A549 (cell line): Measurements from ENCODE around the gene ANHX. TPM values are rescaled to one million over a fixed set of nuclear protein-coding genes. Genes with fewer than 3 reads are reported as not detected.

ENCODE experiments used
- ATAC-seq, 2 experiments: fragments of 200-7000 bp in 1 of 2; fragments of >200 bp in 1 of 2; cut with Nextera tagmentation in 1 of 2; cut with Tn5 transposase in 1 of 2; 3 replicates each; pipeline versions ENCODE4 v1.8.0 to v1.9.1; 2018 to 2020; ENCODE audit warnings: mild to moderate bottlenecking in 1 of 2, moderate library complexity in 1 of 2
- CTCF ChIA-PET: fragments of 300-600 bp; sonication (Branson Sonifier 250); formaldehyde crosslinking; extraction: SDS; loops from one replicate; lab custom pipeline; 2021; ENCODE audit warnings: antibody characterized with exemption, inconsistent platforms; lab: Yijun Ruan, JAX
- POLR2A ChIA-PET: fragments of 350-600 bp; formaldehyde crosslinking; extraction: SDS; loops from one replicate; lab custom pipeline; 2021; ENCODE audit warnings: antibody characterized with exemption, inconsistent platforms; lab: Yijun Ruan, JAX
- DNase-seq, 2 experiments: peaks; one replicate each; pipeline versions ENCODE4 v3.0.0 to v3.0.0-alpha.2; 2011 to 2016; ENCODE audit warnings: low read depth in 1 of 2, low spot score in 1 of 2
- FAIRE-seq: peaks from 2 replicates; lab custom pipeline; 2011; peaks lifted over from hg19 to GRCh38; lab: Jason Lieb, UNC
- H3K27ac ChIP-seq, 2 experiments: fragments of >200 bp; sonication (Bioruptor Twin); formaldehyde crosslinking; 3 replicates each; pipeline ENCODE4 v1.5.1; 2016 to 2017
- H3K4me1 ChIP-seq: fragments of >200 bp; sonication (Bioruptor Twin); formaldehyde crosslinking; 3 replicates; pipeline ENCODE4 v1.6.1; 2016
- H3K4me2 ChIP-seq: fragments of >200 bp; sonication (Bioruptor Twin); formaldehyde crosslinking; 3 replicates; pipeline ENCODE4 v1.6.1; 2016
- H3K4me3 ChIP-seq: fragments of >200 bp; sonication (Bioruptor Twin); formaldehyde crosslinking; 3 replicates; pipeline ENCODE4 v1.5.1; 2016
- H3K9me3 ChIP-seq: fragments of >200 bp; sonication (Bioruptor Twin); formaldehyde crosslinking; 3 replicates; pipeline ENCODE4 v1.6.1; 2016
- FOXS1 ChIP-seq: fragments of 250-450 bp; sonication (Bioruptor Pico); IDR thresholded peaks from 2 replicates; pipeline ENCODE4 v1.5.0; 2020; ENCODE audit warnings: mild to moderate bottlenecking, moderate library complexity
- GATA3 ChIP-seq: IDR thresholded peaks from 2 replicates; pipeline ENCODE4 v1.6.1; 2012; ENCODE audit warnings: borderline replicate concordance
- JUN ChIP-seq, 2 experiments: fragments of >200 bp; sonication (Bioruptor Twin); formaldehyde crosslinking; IDR thresholded peaks; 2 replicates in 1 of 2; 3 replicates in 1 of 2; pipeline ENCODE4 v1.6.1; 2016 to 2017
- JUNB ChIP-seq: fragments of >200 bp; sonication (Bioruptor Twin); formaldehyde crosslinking; IDR thresholded peaks from 2 replicates; pipeline ENCODE4 v1.6.1; 2016
- KDM1A ChIP-seq: fragments of 200-600 bp; sonication (generic); IDR thresholded peaks from 2 replicates; pipeline ENCODE4 v1.6.1; 2016; ENCODE audit warnings: low read depth, mild to moderate bottlenecking
- POLR2A ChIP-seq: IDR thresholded peaks from 2 replicates; pipeline ENCODE4 v1.6.1; 2012; ENCODE audit warnings: mild to moderate bottlenecking, low read length
- RARB ChIP-seq: fragments of 250-450 bp; sonication (Bioruptor Pico); IDR thresholded peaks from 2 replicates; pipeline ENCODE4 v1.8.0; 2021; ENCODE audit warnings: mild to moderate bottlenecking, moderate library complexity
- RCOR1 ChIP-seq: fragments of 150-350 bp; IDR thresholded peaks from 2 replicates; pipeline ENCODE4 v1.6.1; 2014; ENCODE audit warnings: antibody characterized with exemption, low read length, low read depth
- RFX5 ChIP-seq: fragments of 450-650 bp; IDR thresholded peaks from 2 replicates; pipeline ENCODE4 v1.7.1; 2014; ENCODE audit warnings: antibody characterized with exemption, mild to moderate bottlenecking, moderate library complexity
- WGBS: methylation state at CpG from one replicate; pipeline ENCODE4 v1.1.6; 2017; ENCODE audit errors: missing lambda C conversion rate; 5-methylcytosine and 5-hydroxymethylcytosine counted together
- polyA plus RNA-seq, 4 experiments: library from polyadenylated mRNA; depleted of rRNA in 3 of 4; stranded (reverse); fragments of >200 nt; fragmentation: RNase III in 1 of 4; extraction: RNeasy Plus Mini Kit Qiagen cat#74134 plus additional on column Dnase treatment in 1 of 4; gene quantifications; 2 replicates in 3 of 4; 3 replicates in 1 of 4; pipeline ENCODE4 v1.2.3, GENCODE V29; 2011 to 2017
- TF ChIP-seq, protein P1 (sequence below): IDR thresholded peaks from 2 replicates; pipeline ENCODE4 v1.6.1; 2012
- TF ChIP-seq, protein P2 (sequence below): fragments of 250-450 bp; sonication (Bioruptor Pico); IDR thresholded peaks from 2 replicates; pipeline ENCODE4 v1.5.0; 2021; ENCODE audit warnings: mild to moderate bottlenecking, moderate library complexity, borderline replicate concordance
- TF ChIP-seq, protein P3 (sequence below): fragments of 150-350 bp; IDR thresholded peaks from 2 replicates; pipeline ENCODE4 v1.6.1; 2014; ENCODE audit warnings: low read depth, mild to moderate bottlenecking, low read length

The ANHX gene
- polyA plus RNA-seq, 2 of the 4 experiments (the other 2 are of a cell fraction) = not detected

DNA sequence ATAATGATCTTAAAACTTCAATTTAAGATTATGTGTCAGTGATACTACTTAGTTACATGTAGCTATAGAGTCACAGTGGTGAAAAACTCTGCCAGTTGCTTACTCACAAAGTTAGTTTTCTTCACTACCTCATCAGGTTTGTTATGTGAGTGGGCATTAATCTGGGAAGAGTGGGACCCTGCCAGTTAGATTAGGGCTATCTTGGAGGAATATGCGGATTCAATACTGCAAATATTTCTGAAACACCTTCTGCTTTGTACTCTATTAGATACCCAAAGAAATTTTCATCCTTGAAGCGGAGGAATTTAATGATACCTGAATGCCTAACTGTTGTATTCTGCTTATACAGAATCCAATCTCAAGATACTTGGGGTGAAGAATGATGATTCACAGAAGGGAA lies 29.3 kb downstream of the ANHX start (continued):
- TF ChIP-seq, protein P1, sequence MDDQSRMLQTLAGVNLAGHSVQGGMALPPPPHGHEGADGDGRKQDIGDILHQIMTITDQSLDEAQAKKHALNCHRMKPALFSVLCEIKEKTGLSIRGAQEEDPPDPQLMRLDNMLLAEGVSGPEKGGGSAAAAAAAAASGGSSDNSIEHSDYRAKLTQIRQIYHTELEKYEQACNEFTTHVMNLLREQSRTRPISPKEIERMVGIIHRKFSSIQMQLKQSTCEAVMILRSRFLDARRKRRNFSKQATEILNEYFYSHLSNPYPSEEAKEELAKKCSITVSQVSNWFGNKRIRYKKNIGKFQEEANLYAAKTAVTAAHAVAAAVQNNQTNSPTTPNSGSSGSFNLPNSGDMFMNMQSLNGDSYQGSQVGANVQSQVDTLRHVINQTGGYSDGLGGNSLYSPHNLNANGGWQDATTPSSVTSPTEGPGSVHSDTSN = no peak
- no peak for TF ChIP-seq JUNB

DNA sequence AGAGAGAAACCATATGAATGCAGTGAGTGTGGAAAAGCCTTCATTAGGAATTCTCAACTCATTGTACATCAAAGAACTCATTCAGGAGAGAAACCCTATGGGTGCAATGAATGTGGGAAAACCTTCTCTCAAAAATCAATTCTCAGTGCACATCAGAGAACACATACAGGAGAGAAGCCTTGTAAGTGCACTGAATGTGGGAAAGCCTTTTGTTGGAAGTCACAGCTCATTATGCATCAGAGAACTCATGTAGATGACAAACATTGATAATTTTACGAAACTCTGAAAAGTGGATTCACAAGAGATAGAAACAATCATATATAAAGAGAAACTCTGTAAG lies 31.4 kb downstream of the ANHX start:
- TF ChIP-seq, protein P2, sequence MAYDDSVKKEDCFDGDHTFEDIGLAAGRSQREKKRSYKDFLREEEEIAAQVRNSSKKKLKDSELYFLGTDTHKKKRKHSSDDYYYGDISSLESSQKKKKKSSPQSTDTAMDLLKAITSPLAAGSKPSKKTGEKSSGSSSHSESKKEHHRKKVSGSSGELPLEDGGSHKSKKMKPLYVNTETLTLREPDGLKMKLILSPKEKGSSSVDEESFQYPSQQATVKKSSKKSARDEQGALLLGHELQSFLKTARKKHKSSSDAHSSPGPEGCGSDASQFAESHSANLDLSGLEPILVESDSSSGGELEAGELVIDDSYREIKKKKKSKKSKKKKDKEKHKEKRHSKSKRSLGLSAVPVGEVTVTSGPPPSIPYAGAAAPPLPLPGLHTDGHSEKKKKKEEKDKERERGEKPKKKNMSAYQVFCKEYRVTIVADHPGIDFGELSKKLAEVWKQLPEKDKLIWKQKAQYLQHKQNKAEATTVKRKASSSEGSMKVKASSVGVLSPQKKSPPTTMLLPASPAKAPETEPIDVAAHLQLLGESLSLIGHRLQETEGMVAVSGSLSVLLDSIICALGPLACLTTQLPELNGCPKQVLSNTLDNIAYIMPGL (CRISPR knock-in tag) = 0 out of 2 replicates have a peak, but pooled peaks have one; percentile 20
- no peak for TF ChIP-seq POLR2A
- no peak overlapping the region for H3K4me3 ChIP-seq
- H3K9me3 ChIP-seq = peaks cover 87% of the 10 kb centered on the region
- WGBS = 35% methylated on average over 1 of the region's 1 CpG
- CTCF ChIA-PET = interaction anchor here (3.0 kb wide), 1 partner anchor 23 kb away, joined by 7 read pairs; the partner anchor contains the start of gene ZNF268
- ATAC-seq = no peak
- DNase-seq = no peak
- POLR2A ChIA-PET = no interaction called here
- no peak overlapping the region for H3K27ac ChIP-seq
- H3K4me2 ChIP-seq = no peak overlapping the region
- no peaks in the 10 kb centered on the region for H3K4me1 ChIP-seq
- FAIRE-seq = no peak

DNA sequence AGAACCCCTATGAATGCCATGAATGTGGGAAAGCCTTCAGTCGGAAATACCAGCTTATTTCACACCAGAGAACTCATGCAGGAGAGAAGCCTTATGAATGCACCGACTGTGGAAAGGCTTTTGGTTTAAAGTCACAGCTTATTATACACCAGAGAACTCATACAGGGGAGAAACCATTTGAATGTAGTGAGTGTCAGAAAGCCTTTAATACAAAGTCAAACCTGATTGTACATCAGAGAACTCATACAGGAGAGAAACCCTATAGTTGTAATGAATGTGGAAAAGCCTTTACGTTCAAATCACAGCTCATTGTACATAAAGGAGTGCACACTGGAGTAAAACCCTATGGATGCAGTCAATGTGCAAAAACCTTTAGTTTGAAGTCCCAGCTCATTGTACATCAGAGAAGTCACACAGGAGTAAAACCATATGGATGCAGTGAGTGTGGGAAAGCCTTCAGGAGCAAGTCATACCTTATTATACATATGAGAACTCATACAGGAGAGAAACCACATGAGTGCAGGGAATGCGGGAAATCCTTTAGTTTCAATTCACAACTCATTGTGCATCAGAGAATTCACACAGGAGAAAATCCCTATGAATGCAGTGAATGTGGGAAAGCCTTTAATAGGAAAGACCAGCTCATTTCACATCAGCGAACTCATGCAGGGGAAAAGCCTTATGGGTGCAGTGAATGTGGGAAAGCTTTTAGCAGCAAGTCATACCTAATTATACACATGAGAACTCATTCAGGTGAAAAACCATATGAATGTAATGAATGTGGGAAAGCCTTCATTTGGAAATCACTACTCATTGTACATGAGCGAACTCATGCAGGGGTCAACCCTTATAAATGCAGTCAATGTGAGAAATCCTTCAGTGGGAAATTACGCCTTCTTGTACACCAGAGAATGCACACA lies 32.1 kb downstream of the ANHX start:
- Histone ChIP-seq H3K9me3 (peaks cover 84% of the 10 kb centered on the region), H3K4me1 (no peaks in the 10 kb centered on the region), H3K4me3 (no peak overlapping the region)
- no peak for FAIRE-seq
- ATAC-seq = no peak
- 79% methylated on average over 7 of the region's 7 CpGs for WGBS
- TF ChIP-seq FOXS1 (CRISPR knock-in tag) (peak; percentile 12; the same call in 1 of the 2 replicates), JUN (IDR thresholded peaks at IDR 0.05) (peak in 1 of 2 experiments; percentile 19; a peak in 1 of 5 replicates), RCOR1 (no peak), KDM1A (peak; percentile 11; the same call in 1 of the 2 replicates), RFX5 (no peak), GATA3 (peak; percentile 29), RARB (CRISPR knock-in tag) (no peak)
- TF ChIP-seq, protein P1 = no peak
- TF ChIP-seq, all 56 proteins: peak for 4
- Histone ChIP-seq H3K27ac (no peak overlapping the region), H3K4me2 (no peak overlapping the region)
- peak in 1 of 2 experiments; percentile 35 for DNase-seq
- ChIA-PET CTCF (interaction anchor here (3.0 kb wide), 1 partner anchor 22 kb away, joined by 7 read pairs; the partner anchor contains the start of gene ZNF268), POLR2A (no interaction called here)

DNA sequence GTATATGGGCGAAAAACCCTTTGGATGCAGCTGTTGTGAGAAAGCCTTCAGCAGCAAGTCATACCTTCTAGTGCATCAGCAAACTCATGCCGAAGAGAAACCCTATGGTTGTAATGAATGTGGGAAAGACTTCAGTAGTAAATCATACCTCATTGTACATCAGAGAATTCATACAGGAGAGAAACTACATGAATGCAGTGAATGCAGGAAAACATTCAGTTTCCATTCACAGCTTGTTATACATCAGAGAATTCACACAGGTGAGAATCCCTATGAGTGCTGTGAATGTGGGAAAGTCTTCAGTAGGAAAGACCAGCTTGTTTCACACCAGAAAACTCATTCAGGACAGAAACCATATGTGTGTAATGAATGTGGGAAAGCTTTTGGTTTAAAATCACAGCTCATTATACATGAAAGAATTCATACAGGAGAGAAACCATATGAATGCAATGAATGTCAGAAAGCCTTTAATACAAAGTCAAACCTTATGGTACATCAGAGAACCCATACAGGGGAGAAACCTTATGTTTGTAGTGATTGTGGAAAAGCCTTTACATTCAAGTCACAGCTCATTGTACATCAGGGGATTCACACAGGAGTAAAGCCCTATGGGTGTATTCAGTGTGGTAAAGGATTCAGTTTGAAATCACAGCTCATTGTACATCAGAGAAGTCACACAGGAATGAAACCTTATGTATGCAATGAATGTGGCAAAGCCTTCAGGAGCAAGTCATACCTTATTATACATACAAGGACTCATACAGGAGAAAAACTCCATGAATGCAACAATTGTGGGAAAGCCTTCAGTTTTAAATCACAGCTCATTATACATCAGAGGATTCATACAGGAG lies 33.0 kb downstream of the ANHX start:
- DNase-seq (peak in 1 of 2 experiments; percentile 51), ATAC-seq (no peak), FAIRE-seq (no peak)
- POLR2A ChIA-PET = no interaction called here
- CTCF ChIA-PET = interaction anchor here (3.0 kb wide), 1 partner anchor 21 kb away, joined by 7 read pairs; the partner anchor contains the start of gene ZNF268
- H3K4me2 ChIP-seq = no peak overlapping the region
- H3K4me3 ChIP-seq = no peak overlapping the region
- peaks cover 75% of the 10 kb centered on the region for H3K9me3 ChIP-seq
- peak; percentile 70; the same call in 1 of the 2 replicates for TF ChIP-seq GATA3
- no peak for TF ChIP-seq RARB (CRISPR knock-in tag)
- TF ChIP-seq, protein P3, sequence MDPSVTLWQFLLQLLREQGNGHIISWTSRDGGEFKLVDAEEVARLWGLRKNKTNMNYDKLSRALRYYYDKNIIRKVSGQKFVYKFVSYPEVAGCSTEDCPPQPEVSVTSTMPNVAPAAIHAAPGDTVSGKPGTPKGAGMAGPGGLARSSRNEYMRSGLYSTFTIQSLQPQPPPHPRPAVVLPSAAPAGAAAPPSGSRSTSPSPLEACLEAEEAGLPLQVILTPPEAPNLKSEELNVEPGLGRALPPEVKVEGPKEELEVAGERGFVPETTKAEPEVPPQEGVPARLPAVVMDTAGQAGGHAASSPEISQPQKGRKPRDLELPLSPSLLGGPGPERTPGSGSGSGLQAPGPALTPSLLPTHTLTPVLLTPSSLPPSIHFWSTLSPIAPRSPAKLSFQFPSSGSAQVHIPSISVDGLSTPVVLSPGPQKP = no peak
- H3K4me1 ChIP-seq = no peaks in the 10 kb centered on the region
- no peak overlapping the region for H3K27ac ChIP-seq
- 95% methylated on average over 2 of the region's 2 CpGs for WGBS
